Parathyroid adenoma (tissue), 2 donors: Measurements from ENCODE around the gene MROH7.

Source experiments
- H2AFZ ChIP-seq: fragments of 300-600 bp; sonication (generic); one replicate; pipeline ENCODE4 v1.7.0; 2017; ENCODE audit warnings: antibody characterized with exemption, mild to moderate bottlenecking
- H3K27ac ChIP-seq: fragments of 300-600 bp; sonication (generic); one replicate; pipeline ENCODE4 v1.7.0; 2017
- H3K27me3 ChIP-seq: fragments of 300-600 bp; sonication (generic); one replicate; pipeline ENCODE4 v1.7.0; 2017; ENCODE audit warnings: low read length; ENCODE audit not compliant: control insufficient read depth, insufficient read depth
- H3K36me3 ChIP-seq: fragments of 300-600 bp; sonication (generic); one replicate; pipeline ENCODE4 v1.7.0; 2017; ENCODE audit warnings: low read length; ENCODE audit not compliant: control insufficient read depth, insufficient read depth
- H3K4me1 ChIP-seq: fragments of 300-600 bp; sonication (generic); one replicate; pipeline ENCODE4 v1.7.0; 2017; ENCODE audit warnings: control low read depth
- H3K4me2 ChIP-seq: fragments of 300-600 bp; sonication (generic); one replicate; pipeline ENCODE4 v1.7.0; 2017; ENCODE audit warnings: low read length
- H3K4me3 ChIP-seq: fragments of 300-600 bp; sonication (generic); one replicate; pipeline ENCODE4 v1.7.0; 2017; ENCODE audit warnings: low read depth, low read length
- H3K79me2 ChIP-seq: fragments of 300-600 bp; sonication (generic); one replicate; pipeline ENCODE4 v1.7.0; 2017; ENCODE audit warnings: control low read depth
- H3K9ac ChIP-seq: fragments of 300-600 bp; sonication (generic); one replicate; pipeline ENCODE4 v1.7.0; 2017; ENCODE audit warnings: mild to moderate bottlenecking
- H3K9me3 ChIP-seq: fragments of 300-600 bp; sonication (generic); one replicate; pipeline ENCODE4 v1.7.0; 2017; ENCODE audit warnings: low read length; ENCODE audit not compliant: control insufficient read depth
- CTCF ChIP-seq: fragments of 300-600 bp; sonication (generic); IDR thresholded peaks from one replicate; pipeline ENCODE4 v1.7.0; 2017; ENCODE audit warnings: antibody characterized with exemption, mild to moderate bottlenecking
- donor health status: primary hyperparathyroidism.

The MROH7 gene

GRCh38 chr1:54754486-54755285 is 113.1 kb downstream of the MROH7 start:
- Histone ChIP-seq H3K9me3 (no peaks in the 10 kb centered on the region), H3K4me1 (no peaks in the 10 kb centered on the region), H2AFZ (no peak overlapping the region), H3K4me2 (no peak overlapping the region), H3K36me3 (no peaks in the 10 kb centered on the region), H3K79me2 (no peaks in the 10 kb centered on the region), H3K4me3 (no peak overlapping the region), H3K27ac (no peak overlapping the region), H3K27me3 (no peaks in the 10 kb centered on the region), H3K9ac (no peak overlapping the region)
- no peak for TF ChIP-seq CTCF

GRCh38 chr1:54757833-54758232 is 116.2 kb downstream of the MROH7 start:
- Histone ChIP-seq H3K27me3 (no peaks in the 10 kb centered on the region), H3K4me3 (no peak overlapping the region), H3K79me2 (no peaks in the 10 kb centered on the region), H3K4me1 (no peaks in the 10 kb centered on the region), H3K9me3 (no peaks in the 10 kb centered on the region), H3K9ac (no peak overlapping the region), H2AFZ (no peak overlapping the region), H3K36me3 (no peaks in the 10 kb centered on the region), H3K4me2 (no peak overlapping the region), H3K27ac (no peak overlapping the region)
- no peak for TF ChIP-seq CTCF

- Histone ChIP-seq H3K36me3 (no peaks in the 10 kb centered on the region), H3K4me1 (peaks cover 5% of the 10 kb centered on the region), H3K4me3 (no peak overlapping the region), H3K9me3 (no peaks in the 10 kb centered on the region), H3K4me2 (no peak overlapping the region), H2AFZ (no peak overlapping the region), H3K27ac (no peak overlapping the region), H3K9ac (no peak overlapping the region), H3K79me2 (no peaks in the 10 kb centered on the region), H3K27me3 (no peaks in the 10 kb centered on the region)
- TF ChIP-seq CTCF = no peak
These were observed 117.2 kb downstream of the MROH7 start for GRCh38 chr1:54758678-54759348.
